Smooth muscle cell of the umbilical artery (primary cell): ENCODE results near the gene ZNF735. TPM values are rescaled to one million over a fixed set of nuclear protein-coding genes. Genes with fewer than 3 reads are reported as not detected.

Experiments used
- total RNA-seq: library from RNA; depleted of rRNA; stranded (reverse); fragments of >200 nt; gene quantifications from 2 replicates; pipeline ENCODE4 v1.2.3, GENCODE V29; 2014

The ZNF735 gene
- total RNA-seq, result not detected in 2 replicates

GRCh38 chr7:64206903-64207302 lies at the start of gene ZNF735:
ZNF735 (plus strand) TSS chr7:64207203; CDS start chr7:64207203, 0 bp downstream.

GRCh38 chr7:64228174-64228573 lies 21.2 kb downstream of the ZNF735 start, which contains the start of gene ZNF679:
ZNF679 (plus strand) TSS chr7:64228474; CDS start chr7:64249118, 20,644 bp downstream.

Other genes starting within 250 kb of the ZNF735 start
- not detected in 2 replicates for gene ZNF722, start 208.4 kb upstream of the ZNF735 start, total RNA-seq
- gene ZNF727, start 161.8 kb upstream of the ZNF735 start, total RNA-seq, result not detected in 2 replicates
- gene ZNF679, start 21.3 kb downstream of the ZNF735 start, total RNA-seq, result not detected in 2 replicates
- gene ZNF736, start 106.8 kb downstream of the ZNF735 start, total RNA-seq, result 10.4 and 10.5 TPM in 2 replicates